Panc1 (cell line): Measurements from ENCODE around the gene CCNQ. TPM values are rescaled to one million over a fixed set of nuclear protein-coding genes. Genes with fewer than 3 reads are reported as not detected.

Source experiments
- ATAC-seq: fragments of 200-7000 bp; cut with Tn5 transposase; 2 replicates; pipeline ENCODE4 v1.9.1; 2020; ENCODE audit warnings: mild to moderate bottlenecking, moderate library complexity
- BruUV-seq: library from RNA; stranded (reverse); fragments of 400-500 nt; replicated peaks from 2 replicates; lab custom pipeline; 2021; lab: Mats Ljungman, UMichigan
- CTCF ChIA-PET: fragments of 300-600 bp; sonication (Branson Sonifier 250); formaldehyde crosslinking; loops from one replicate; lab custom pipeline; 2022; ENCODE audit warnings: antibody characterized with exemption; lab: Charles Lee
- POLR2A ChIA-PET: fragments of 300-600 bp; sonication (Branson Sonifier 250); formaldehyde crosslinking; loops from one replicate; lab custom pipeline; 2022; ENCODE audit warnings: antibody characterized with exemption; lab: Charles Lee
- DNase-seq: peaks from one replicate; pipeline ENCODE4 v3.0.0-alpha.2; 2010; ENCODE audit warnings: low read depth, low spot score
- H3K27ac ChIP-seq: 2 replicates; pipeline ENCODE4 v1.5.1; 2011; ENCODE audit warnings: mild to moderate bottlenecking, low read length, inconsistent platforms
- H3K27me3 ChIP-seq: fragments of 200-500 bp; sonication (Bioruptor generic); 2 replicates; pipeline ENCODE4 v1.6.0; 2014; ENCODE audit warnings: low read length, inconsistent platforms; ENCODE audit not compliant: control insufficient read depth, insufficient read depth
- H3K36me3 ChIP-seq: fragments of 200-500 bp; sonication (Bioruptor generic); 2 replicates; pipeline ENCODE4 v1.5.1; 2014; ENCODE audit warnings: inconsistent platforms, mild to moderate bottlenecking, low read length, moderate library complexity; ENCODE audit not compliant: control insufficient read depth, insufficient read depth
- H3K4me1 ChIP-seq: 2 replicates; pipeline ENCODE4 v1.5.1; 2011; ENCODE audit warnings: inconsistent platforms, mild to moderate bottlenecking, low read length, moderate library complexity; ENCODE audit not compliant: control insufficient read depth, insufficient read depth
- H3K4me3 ChIP-seq, 2 experiments: 2 replicates each; pipeline ENCODE4 v1.5.1; 2011 to 2012; ENCODE audit warnings: low read depth in 2 of 2, low read length in 2 of 2, mild to moderate bottlenecking in 2 of 2, inconsistent platforms in 1 of 2, moderate library complexity in 1 of 2
- H3K9me3 ChIP-seq: fragments of 200-500 bp; sonication (Bioruptor generic); 2 replicates; pipeline ENCODE4 v1.5.1; 2014; ENCODE audit warnings: low read depth, mild to moderate bottlenecking, inconsistent platforms, low read length, moderate library complexity; ENCODE audit not compliant: control insufficient read depth, insufficient read depth
- CTCF ChIP-seq: fragments of 450-650 bp; IDR thresholded peaks from 2 replicates; pipeline ENCODE4 v1.5.1; 2017; ENCODE audit warnings: mild to moderate bottlenecking
- POLR2AphosphoS5 ChIP-seq: IDR thresholded peaks from 2 replicates; pipeline ENCODE4 v1.6.1; 2012; ENCODE audit warnings: mild to moderate bottlenecking, low read depth, low read length, moderate library complexity
- REST ChIP-seq, 2 experiments: IDR thresholded peaks; 2 replicates each; pipeline ENCODE4 v1.6.1; 2011 to 2012; ENCODE audit warnings: low read depth in 2 of 2, control low read depth in 1 of 2, low read length in 1 of 2, mild to moderate bottlenecking in 1 of 2, moderate library complexity in 1 of 2; ENCODE audit not compliant: insufficient read depth in 1 of 2
- SIN3A ChIP-seq: IDR thresholded peaks from 2 replicates; pipeline ENCODE4 v1.6.1; 2012; ENCODE audit warnings: low read depth, mild to moderate bottlenecking, low read length, moderate library complexity, borderline replicate concordance; ENCODE audit not compliant: insufficient read depth
- TCF7L2 ChIP-seq: IDR thresholded peaks from 2 replicates; pipeline ENCODE4 v1.6.1; 2011; ENCODE audit warnings: mild to moderate bottlenecking, low read depth, low read length, inconsistent platforms
- in situ Hi-C: cut with HindIII; loops from 2 replicates; pipeline ENCODE4 v1.10.0; 2016; ENCODE audit warnings: low sequenced_read_pairs, low pct_unique_long_range_greater_than_20kb
- intact Hi-C: fragments of 100-400 bp; cut with micrococcal nuclease; formaldehyde crosslinking; loops from one replicate; pipeline ENCODE4 v1.10.0; 2022; ENCODE audit not compliant: unreplicated experiment
- total RNA-seq: library from RNA; stranded (reverse); gene quantifications from one replicate; pipeline ENCODE4 v1.2.1, GENCODE V29; 2021; ENCODE audit not compliant: unreplicated experiment

The CCNQ gene
- total RNA-seq, 1 experiment from 2014 or later = 42.1 TPM

GRCh38 chrX:153546386-153546785 lies 52.6 kb downstream of the CCNQ start:
- DNase-seq (no peak), ATAC-seq (no peak)
- TF ChIP-seq REST (IDR thresholded peaks at IDR 0.05; ENCODE audit: insufficient read depth in 1 of 2, low read depth in 2 of 2, low read length in 1 of 2) = no peak
- no peaks in the 10 kb centered on the region for H3K27me3 ChIP-seq
- no peaks in the 10 kb centered on the region for H3K4me1 ChIP-seq
- CTCF ChIA-PET = no interaction called here
- H3K27ac ChIP-seq = no peak overlapping the region
- no peaks in the 10 kb centered on the region for H3K9me3 ChIP-seq
- intact Hi-C loops = no loop called here
- no TSS peak for BruUV-seq
- H3K36me3 ChIP-seq = no peaks in the 10 kb centered on the region
- POLR2A ChIA-PET = no interaction called here
- H3K4me3 ChIP-seq = no peak overlapping the region
- in situ Hi-C loops = no loop called here

- ChIA-PET CTCF (no interaction called here), POLR2A (no interaction called here)
- in situ Hi-C loops (no loop called here), intact Hi-C loops (loop anchor here (5.0 kb wide), 1 partner anchor 118 kb away; no protein-coding TSS in a partner anchor)
- BruUV-seq = no TSS peak
- TF ChIP-seq POLR2AphosphoS5 (no peak), TCF7L2 (no peak), CTCF (no peak), SIN3A (no peak), REST (IDR thresholded peaks at IDR 0.05; ENCODE audit: insufficient read depth in 1 of 2, low read depth in 2 of 2, low read length in 1 of 2) (no peak)
- Histone ChIP-seq H3K9me3 (no peaks in the 10 kb centered on the region), H3K4me3 (no peak overlapping the region), H3K27ac (no peak overlapping the region), H3K4me1 (no peaks in the 10 kb centered on the region; the same call in 1 of the 2 replicates), H3K36me3 (no peaks in the 10 kb centered on the region), H3K27me3 (no peaks in the 10 kb centered on the region)
- ATAC-seq (no peak), DNase-seq (no peak)
Observed at GRCh38 chrX:153544727-153545126, 54.2 kb downstream of the CCNQ start.
